Neural cell (in vitro differentiated cells): ENCODE results near the gene CAPSL. TPM values are rescaled to one million over a fixed set of nuclear protein-coding genes. Genes with fewer than 3 reads are reported as not detected.
A peak's percentile ranks its signal among the peaks of the same experiment; 100 is the strongest.

Source experiments
- H2AFZ ChIP-seq: fragments of 200-600, 300-800 bp; sonication (generic), shearing (Covaris generic); 2 replicates; pipeline ENCODE4 v1.6.0; 2014; ENCODE audit warnings: low read depth, mild to moderate bottlenecking, antibody characterized with exemption, low read length, moderate library complexity
- H3F3A ChIP-seq: fragments of 200-600 bp; shearing (Covaris generic); 2 replicates; pipeline ENCODE4 v1.6.1; 2016; ENCODE audit warnings: mild to moderate bottlenecking, moderate library complexity, mixed read lengths, antibody characterized with exemption, low read length; ENCODE audit not compliant: insufficient read depth, poor library complexity, severe bottlenecking
- H3K27ac ChIP-seq: fragments of 200-600, 300-800 bp; sonication (generic), shearing (Covaris generic); 2 replicates; pipeline ENCODE4 v1.5.1; 2014; ENCODE audit warnings: mild to moderate bottlenecking, low read length, moderate library complexity
- H3K27me3 ChIP-seq: fragments of 300-800, 200-600 bp; sonication (generic), shearing (Covaris generic); 2 replicates; pipeline ENCODE4 v1.6.0; 2014; ENCODE audit warnings: mild to moderate bottlenecking, low read depth, low read length, moderate library complexity; ENCODE audit not compliant: insufficient read depth
- H3K36me3 ChIP-seq: fragments of 300-800, 200-600 bp; sonication (generic), shearing (Covaris generic); 2 replicates; pipeline ENCODE4 v1.5.1; 2014; ENCODE audit warnings: mild to moderate bottlenecking, antibody characterized with exemption, low read length, moderate library complexity; ENCODE audit not compliant: insufficient read depth
- H3K4me2 ChIP-seq: fragments of 300-800, 200-600 bp; sonication (generic), shearing (Covaris generic); 2 replicates; pipeline ENCODE4 v1.6.0; 2014; ENCODE audit warnings: mild to moderate bottlenecking, low read length
- H3K4me3 ChIP-seq: fragments of 300-800, 200-600 bp; sonication (generic), shearing (Covaris generic); 2 replicates; pipeline ENCODE4 v1.5.1; 2014; ENCODE audit warnings: mild to moderate bottlenecking, low read length, moderate library complexity
- H3K79me2 ChIP-seq: fragments of 200-600 bp; shearing (Covaris generic); replicated peaks from 2 replicates; pipeline ENCODE4 v1.6.0; 2014; ENCODE audit warnings: mild to moderate bottlenecking, low read length, moderate library complexity; ENCODE audit not compliant: insufficient read depth
- H3K9ac ChIP-seq: fragments of 300-800, 200-600 bp; sonication (generic), shearing (Covaris generic); 2 replicates; pipeline ENCODE4 v1.6.1; 2016; ENCODE audit warnings: mild to moderate bottlenecking, low read length, mixed read lengths
- H3K9me2 ChIP-seq: fragments of 200-600 bp; shearing (Covaris generic); 2 replicates; pipeline ENCODE4 v1.6.1; 2016; ENCODE audit warnings: mild to moderate bottlenecking, low read length, mixed read lengths; ENCODE audit not compliant: insufficient read depth
- H3K9me3 ChIP-seq: fragments of 200-600, 300-800 bp; sonication (generic), shearing (Covaris generic); 2 replicates; pipeline ENCODE4 v1.6.1; 2016; ENCODE audit warnings: mild to moderate bottlenecking, mixed run types, low read length, moderate library complexity, mixed read lengths
- H4K20me1 ChIP-seq: fragments of 200-600 bp; shearing (Covaris generic); 2 replicates; pipeline ENCODE4 v1.6.1; 2016; ENCODE audit warnings: mild to moderate bottlenecking, mixed run types; ENCODE audit not compliant: insufficient read depth
- EP300 ChIP-seq: fragments of 450-650 bp; conservative IDR thresholded peaks from 2 replicates; pipeline ENCODE4 v1.6.1; 2014; ENCODE audit warnings: antibody characterized with exemption, mild to moderate bottlenecking, moderate library complexity; ENCODE audit not compliant: poor library complexity, severe bottlenecking
- EZH2 ChIP-seq: fragments of 200-600, 300-800 bp; shearing (Covaris generic), sonication (generic); IDR thresholded peaks from 2 replicates; pipeline ENCODE4 v1.6.1; 2014; ENCODE audit warnings: antibody characterized with exemption, low read length, borderline replicate concordance, mild to moderate bottlenecking; ENCODE audit not compliant: insufficient read depth, poor library complexity, severe bottlenecking
- MXI1 ChIP-seq: fragments of 450-650 bp; conservative IDR thresholded peaks from 2 replicates; pipeline ENCODE4 v1.6.1; 2014; ENCODE audit warnings: antibody characterized with exemption, mild to moderate bottlenecking; ENCODE audit not compliant: poor library complexity, severe bottlenecking
- POLR2AphosphoS5 ChIP-seq: IDR thresholded peaks from 2 replicates; pipeline ENCODE4 v1.6.1; 2012
- RAD21 ChIP-seq: fragments of 450-650 bp; conservative IDR thresholded peaks from 2 replicates; pipeline ENCODE4 v1.6.1; 2014; ENCODE audit warnings: antibody characterized with exemption, mild to moderate bottlenecking, moderate library complexity
- SMC3 ChIP-seq: fragments of 450-650 bp; conservative IDR thresholded peaks from 2 replicates; pipeline ENCODE4 v1.6.1; 2014; ENCODE audit warnings: antibody characterized with exemption, mild to moderate bottlenecking, moderate library complexity; ENCODE audit not compliant: poor library complexity
- TAF1 ChIP-seq: IDR thresholded peaks from 2 replicates; pipeline ENCODE4 v1.6.1; 2012; ENCODE audit warnings: low read depth
- polyA plus RNA-seq: library from polyadenylated mRNA; depleted of rRNA; stranded (reverse); fragments of >200 nt; gene quantifications from 2 replicates; pipeline ENCODE4 v1.2.3, GENCODE V29; 2014
- TF ChIP-seq, protein P1 (sequence below): fragments of 450-650 bp; IDR thresholded peaks from 2 replicates; pipeline ENCODE4 v1.5.1; 2014; ENCODE audit warnings: antibody characterized with exemption, mild to moderate bottlenecking, moderate library complexity; ENCODE audit not compliant: poor library complexity, severe bottlenecking
- TF ChIP-seq, protein P2 (sequence below): IDR thresholded peaks from 2 replicates; pipeline ENCODE4 v1.6.1; 2012; ENCODE audit warnings: borderline replicate concordance

CAPSL gene
- polyA plus RNA-seq, 1 donor from 2014 or later = 2.3 TPM

- H4K20me1 ChIP-seq = no peaks in the 10 kb centered on the region
- H3K4me3 ChIP-seq = no peak overlapping the region
- H3F3A ChIP-seq = no peaks in the 10 kb centered on the region
- no peaks in the 10 kb centered on the region for H3K27me3 ChIP-seq
- H3K9me3 ChIP-seq = no peaks in the 10 kb centered on the region
- peak overlapping the region; percentile 9 for H3K27ac ChIP-seq
- H2AFZ ChIP-seq = peak overlapping the region; percentile 36
- H3K4me2 ChIP-seq = no peak overlapping the region
- H3K9ac ChIP-seq = no peak overlapping the region
- TF ChIP-seq, protein P1, sequence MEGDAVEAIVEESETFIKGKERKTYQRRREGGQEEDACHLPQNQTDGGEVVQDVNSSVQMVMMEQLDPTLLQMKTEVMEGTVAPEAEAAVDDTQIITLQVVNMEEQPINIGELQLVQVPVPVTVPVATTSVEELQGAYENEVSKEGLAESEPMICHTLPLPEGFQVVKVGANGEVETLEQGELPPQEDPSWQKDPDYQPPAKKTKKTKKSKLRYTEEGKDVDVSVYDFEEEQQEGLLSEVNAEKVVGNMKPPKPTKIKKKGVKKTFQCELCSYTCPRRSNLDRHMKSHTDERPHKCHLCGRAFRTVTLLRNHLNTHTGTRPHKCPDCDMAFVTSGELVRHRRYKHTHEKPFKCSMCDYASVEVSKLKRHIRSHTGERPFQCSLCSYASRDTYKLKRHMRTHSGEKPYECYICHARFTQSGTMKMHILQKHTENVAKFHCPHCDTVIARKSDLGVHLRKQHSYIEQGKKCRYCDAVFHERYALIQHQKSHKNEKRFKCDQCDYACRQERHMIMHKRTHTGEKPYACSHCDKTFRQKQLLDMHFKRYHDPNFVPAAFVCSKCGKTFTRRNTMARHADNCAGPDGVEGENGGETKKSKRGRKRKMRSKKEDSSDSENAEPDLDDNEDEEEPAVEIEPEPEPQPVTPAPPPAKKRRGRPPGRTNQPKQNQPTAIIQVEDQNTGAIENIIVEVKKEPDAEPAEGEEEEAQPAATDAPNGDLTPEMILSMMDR = no peak
- TF ChIP-seq EP300 = peak; percentile 20
- H3K9me2 ChIP-seq = no peaks in the 10 kb centered on the region
- H3K36me3 ChIP-seq = no peaks in the 10 kb centered on the region
- H3K79me2 ChIP-seq = no peaks in the 10 kb centered on the region
These were observed 79.2 kb downstream of the CAPSL start for GRCh38 chr5:35859101-35859661.

- Histone ChIP-seq H2AFZ (no peak overlapping the region), H3K4me3 (no peak overlapping the region), H3K9ac (no peak overlapping the region), H3K9me2 (no peaks in the 10 kb centered on the region), H3K36me3 (no peaks in the 10 kb centered on the region), H3K27me3 (no peaks in the 10 kb centered on the region), H4K20me1 (no peaks in the 10 kb centered on the region), H3K27ac (no peak overlapping the region), H3K9me3 (no peaks in the 10 kb centered on the region), H3K79me2 (no peaks in the 10 kb centered on the region), H3K4me2 (no peak overlapping the region), H3F3A (no peaks in the 10 kb centered on the region)
- TF ChIP-seq EP300 = no peak
- TF ChIP-seq TAF1 = no peak
- no peak for TF ChIP-seq SMC3
- TF ChIP-seq RAD21 = no peak
- TF ChIP-seq POLR2AphosphoS5 = no peak
- TF ChIP-seq MXI1 = no peak
- TF ChIP-seq, protein P1 = no peak
- TF ChIP-seq EZH2 = no peak
- TF ChIP-seq, protein P2, sequence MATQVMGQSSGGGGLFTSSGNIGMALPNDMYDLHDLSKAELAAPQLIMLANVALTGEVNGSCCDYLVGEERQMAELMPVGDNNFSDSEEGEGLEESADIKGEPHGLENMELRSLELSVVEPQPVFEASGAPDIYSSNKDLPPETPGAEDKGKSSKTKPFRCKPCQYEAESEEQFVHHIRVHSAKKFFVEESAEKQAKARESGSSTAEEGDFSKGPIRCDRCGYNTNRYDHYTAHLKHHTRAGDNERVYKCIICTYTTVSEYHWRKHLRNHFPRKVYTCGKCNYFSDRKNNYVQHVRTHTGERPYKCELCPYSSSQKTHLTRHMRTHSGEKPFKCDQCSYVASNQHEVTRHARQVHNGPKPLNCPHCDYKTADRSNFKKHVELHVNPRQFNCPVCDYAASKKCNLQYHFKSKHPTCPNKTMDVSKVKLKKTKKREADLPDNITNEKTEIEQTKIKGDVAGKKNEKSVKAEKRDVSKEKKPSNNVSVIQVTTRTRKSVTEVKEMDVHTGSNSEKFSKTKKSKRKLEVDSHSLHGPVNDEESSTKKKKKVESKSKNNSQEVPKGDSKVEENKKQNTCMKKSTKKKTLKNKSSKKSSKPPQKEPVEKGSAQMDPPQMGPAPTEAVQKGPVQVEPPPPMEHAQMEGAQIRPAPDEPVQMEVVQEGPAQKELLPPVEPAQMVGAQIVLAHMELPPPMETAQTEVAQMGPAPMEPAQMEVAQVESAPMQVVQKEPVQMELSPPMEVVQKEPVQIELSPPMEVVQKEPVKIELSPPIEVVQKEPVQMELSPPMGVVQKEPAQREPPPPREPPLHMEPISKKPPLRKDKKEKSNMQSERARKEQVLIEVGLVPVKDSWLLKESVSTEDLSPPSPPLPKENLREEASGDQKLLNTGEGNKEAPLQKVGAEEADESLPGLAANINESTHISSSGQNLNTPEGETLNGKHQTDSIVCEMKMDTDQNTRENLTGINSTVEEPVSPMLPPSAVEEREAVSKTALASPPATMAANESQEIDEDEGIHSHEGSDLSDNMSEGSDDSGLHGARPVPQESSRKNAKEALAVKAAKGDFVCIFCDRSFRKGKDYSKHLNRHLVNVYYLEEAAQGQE = no peak
These were observed 80.7 kb downstream of the CAPSL start for GRCh38 chr5:35857606-35858205.
